K562 treated with DMSO at 1 percent for 4 hours (cell line): Measurements from ENCODE around the gene PDSS1. TPM values are rescaled to one million over a fixed set of nuclear protein-coding genes. Genes with fewer than 3 reads are reported as not detected.

Source experiments
- total RNA-seq: library from RNA; unstranded; fragments of 300-600 nt; gene quantifications from 2 replicates; pipeline ENCODE4 v1.2.3, GENCODE V29; 2022; ENCODE audit not compliant: insufficient read depth

The PDSS1 gene, protein sequence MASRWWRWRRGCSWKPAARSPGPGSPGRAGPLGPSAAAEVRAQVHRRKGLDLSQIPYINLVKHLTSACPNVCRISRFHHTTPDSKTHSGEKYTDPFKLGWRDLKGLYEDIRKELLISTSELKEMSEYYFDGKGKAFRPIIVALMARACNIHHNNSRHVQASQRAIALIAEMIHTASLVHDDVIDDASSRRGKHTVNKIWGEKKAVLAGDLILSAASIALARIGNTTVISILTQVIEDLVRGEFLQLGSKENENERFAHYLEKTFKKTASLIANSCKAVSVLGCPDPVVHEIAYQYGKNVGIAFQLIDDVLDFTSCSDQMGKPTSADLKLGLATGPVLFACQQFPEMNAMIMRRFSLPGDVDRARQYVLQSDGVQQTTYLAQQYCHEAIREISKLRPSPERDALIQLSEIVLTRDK
- total RNA-seq = 7.4 TPM in 2 replicates

DNA sequence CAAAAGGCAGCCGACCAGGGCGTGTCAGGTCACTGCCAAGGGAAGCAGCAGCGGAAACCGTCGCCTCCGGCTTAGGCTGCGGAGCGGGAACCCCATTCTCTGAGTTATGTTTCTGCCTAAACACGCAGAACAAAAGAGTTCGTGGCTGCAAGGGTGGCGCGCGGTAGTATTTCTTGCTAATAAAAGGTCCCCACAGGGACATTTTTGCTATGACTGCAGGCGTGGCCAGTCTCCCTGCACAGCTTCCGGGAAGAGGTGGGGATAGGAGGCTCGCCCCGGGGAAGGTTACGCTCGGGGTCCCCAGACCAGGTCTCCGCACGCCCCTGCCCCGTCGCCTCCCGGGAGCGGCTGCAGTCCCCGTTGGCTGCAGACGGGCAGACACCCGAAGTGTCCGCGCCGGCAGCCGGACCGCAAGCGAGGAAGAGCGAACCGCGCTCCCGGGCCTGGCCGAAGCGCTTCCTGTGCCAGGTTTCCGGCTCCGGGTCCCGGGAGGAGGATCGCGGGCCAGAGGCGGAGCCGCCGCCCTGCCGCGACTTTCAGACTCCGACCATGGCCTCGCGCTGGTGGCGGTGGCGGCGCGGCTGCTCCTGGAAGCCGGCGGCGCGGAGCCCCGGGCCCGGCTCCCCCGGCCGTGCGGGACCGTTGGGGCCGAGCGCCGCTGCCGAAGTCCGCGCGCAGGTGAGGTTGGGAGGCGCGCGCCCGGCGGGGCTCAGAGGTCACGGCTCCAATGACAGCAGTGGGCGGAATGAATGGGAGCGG lies at the start of gene PDSS1:
Gene PDSS1, plus strand, starts transcription at position 539 of the 759 bp plus-strand sequence. Its CDS starts 11 bp downstream, at position 550.

Other genes starting within 250 kb of the PDSS1 start
- 29.1 and 36.8 TPM in 2 replicates for gene ABI1, start 163.3 kb downstream of the PDSS1 start, total RNA-seq